Measurements from ENCODE around the gene XKR8.

Gene XKR8

GRCh38 chr1:27955076-27955475, 4.7 kb upstream of the XKR8 start:
- DNase-seq (ENCODE audit: low read depth in 2 of 3, low spot score in 2 of 3) = no peak

- no peak for DNase-seq (ENCODE audit: low read depth in 2 of 3, low spot score in 2 of 3)
These were observed 3.0 kb upstream of the XKR8 start for GRCh38 chr1:27956761-27957160.

- no peak for DNase-seq (ENCODE audit: low read depth in 2 of 3, low spot score in 2 of 3)
These were observed 2.1 kb upstream of the XKR8 start for GRCh38 chr1:27957655-27958054.

GRCh38 chr1:27958513-27958912, 1.3 kb upstream of the XKR8 start:
- DNase-seq (ENCODE audit: low read depth in 2 of 3, low spot score in 2 of 3) = no peak

- no peak for DNase-seq (ENCODE audit: low read depth in 2 of 3, low spot score in 2 of 3)
These were observed 1.2 kb downstream of the XKR8 start for GRCh38 chr1:27960762-27961645.

GRCh38 chr1:27961646-27962221, 2.0 kb downstream of the XKR8 start:
- DNase-seq (ENCODE audit: low read depth in 2 of 3, low spot score in 2 of 3) = no peak

GRCh38 chr1:27963393-27963792, 3.6 kb downstream of the XKR8 start:
- no peak for DNase-seq (ENCODE audit: low read depth in 2 of 3, low spot score in 2 of 3)

GRCh38 chr1:27966402-27967105, 6.8 kb downstream of the XKR8 start:
- no peak for DNase-seq (ENCODE audit: low read depth in 2 of 3, low spot score in 2 of 3)

- no peak for DNase-seq (ENCODE audit: low read depth in 2 of 3, low spot score in 2 of 3)
These were observed 7.5 kb downstream of the XKR8 start for GRCh38 chr1:27967106-27967883.

GRCh38 chr1:27967884-27968466, 8.2 kb downstream of the XKR8 start:
- no peak for DNase-seq (ENCODE audit: low read depth in 2 of 3, low spot score in 2 of 3)

GRCh38 chr1:27968692-27969091, 8.9 kb downstream of the XKR8 start:
- DNase-seq (ENCODE audit: low read depth in 2 of 3, low spot score in 2 of 3) = no peak

GRCh38 chr1:27970401-27970800, 10.6 kb downstream of the XKR8 start:
- no peak for DNase-seq (ENCODE audit: low read depth in 2 of 3, low spot score in 2 of 3)

GRCh38 chr1:27971674-27972073, 11.9 kb downstream of the XKR8 start:
- no peak for DNase-seq (ENCODE audit: low read depth in 2 of 3, low spot score in 2 of 3)

GRCh38 chr1:27972141-27972540, 12.4 kb downstream of the XKR8 start:
- DNase-seq (ENCODE audit: low read depth in 2 of 3, low spot score in 2 of 3) = no peak

- DNase-seq (ENCODE audit: low read depth in 2 of 3, low spot score in 2 of 3) = no peak
These were observed 14.1 kb downstream of the XKR8 start for GRCh38 chr1:27973771-27974416.

GRCh38 chr1:27974417-27974781, 14.6 kb downstream of the XKR8 start:
- no peak for DNase-seq (ENCODE audit: low read depth in 2 of 3, low spot score in 2 of 3)

GRCh38 chr1:27979151-27979858, 19.5 kb downstream of the XKR8 start:
- DNase-seq (ENCODE audit: low read depth in 2 of 3, low spot score in 2 of 3) = no peak

- no peak for DNase-seq (ENCODE audit: low read depth in 2 of 3, low spot score in 2 of 3)
These were observed 20.1 kb downstream of the XKR8 start for GRCh38 chr1:27979859-27980201.

GRCh38 chr1:27980216-27980845, 20.6 kb downstream of the XKR8 start:
- no peak for DNase-seq (ENCODE audit: low read depth in 2 of 3, low spot score in 2 of 3)

- DNase-seq (ENCODE audit: low read depth in 2 of 3, low spot score in 2 of 3) = no peak
These were observed 21.4 kb downstream of the XKR8 start for GRCh38 chr1:27981145-27981544.

Data from activated CD8-positive, alpha-beta memory T cell treated with anti-CD3 and anti-CD28 coated beads for 48 hours (primary cell).